Measurements from ENCODE around the gene TARP.
"Not testable (repeated sequence)": the region's sequence is repeated elsewhere in the genome, so short reads cannot be mapped to it uniquely, and the experiment has no call there.

TARP gene

DNA sequence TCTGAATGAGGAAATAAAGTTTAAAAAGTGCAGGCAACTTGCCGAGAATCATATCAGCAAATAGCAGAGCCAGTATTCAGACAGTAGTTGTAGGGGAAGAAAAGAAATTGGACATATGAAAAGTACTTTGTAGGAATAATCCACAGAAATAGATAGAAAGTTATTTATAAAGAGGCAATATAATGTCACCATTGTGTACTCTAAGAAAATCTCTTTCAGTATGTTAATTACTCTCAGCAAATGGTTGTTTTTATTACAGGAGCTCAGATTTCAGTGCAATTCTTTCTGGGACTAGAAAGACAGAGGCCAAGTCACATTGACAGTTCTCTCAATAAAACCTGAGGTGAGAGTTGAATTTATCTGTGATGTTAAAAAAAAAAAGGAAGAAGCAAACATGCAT, 10.2 kb downstream of the TARP start:
- ATAC-seq = not testable (repeated sequence)

DNA sequence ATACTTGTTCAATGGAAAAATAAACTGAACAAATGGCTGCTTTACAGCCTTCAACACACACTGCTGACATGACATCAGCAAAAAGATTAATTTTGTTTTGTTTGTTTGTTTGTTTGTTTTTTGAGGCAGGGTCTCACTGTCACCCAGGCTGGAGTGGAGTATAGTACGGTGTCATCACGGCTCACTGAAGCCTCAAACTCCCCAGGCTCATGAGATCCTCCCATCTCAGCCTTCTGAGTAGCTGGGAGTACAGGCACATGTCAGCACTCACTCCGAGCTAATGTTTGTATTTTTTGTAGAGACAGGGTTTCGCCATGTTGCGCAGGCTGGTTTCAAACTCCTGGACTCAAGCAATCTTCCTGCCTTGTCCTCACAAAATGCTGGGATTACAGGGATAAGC, 10.9 kb downstream of the TARP start:
- ATAC-seq = no peak
- DNase-seq (ENCODE audit: low spot score) = no peak

More for the DNA sequence above, 10.2 kb downstream of the TARP start:
- DNase-seq (ENCODE audit: low spot score) = not testable (repeated sequence)

DNA sequence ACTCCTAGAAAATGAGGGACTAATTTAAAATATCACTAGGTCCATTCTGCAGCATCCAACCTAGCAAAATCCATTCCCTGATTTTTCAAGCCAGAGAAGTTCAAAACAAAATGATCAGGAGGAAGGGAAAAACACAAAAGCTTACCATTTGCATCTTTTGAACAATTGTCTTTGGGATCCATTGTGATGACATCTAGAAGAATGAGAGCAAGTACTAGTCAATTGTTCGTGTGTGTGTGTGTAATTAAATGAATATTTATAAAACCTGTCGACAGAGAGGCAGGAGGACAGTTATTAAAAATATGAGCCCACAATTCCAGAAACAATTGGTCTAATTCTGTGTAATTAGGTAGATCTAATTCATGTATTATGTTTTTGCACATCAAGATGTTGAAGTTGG, 11.4 kb downstream of the TARP start:
- ATAC-seq; DNase-seq (ENCODE audit: low spot score): not testable (repeated sequence)

DNA sequence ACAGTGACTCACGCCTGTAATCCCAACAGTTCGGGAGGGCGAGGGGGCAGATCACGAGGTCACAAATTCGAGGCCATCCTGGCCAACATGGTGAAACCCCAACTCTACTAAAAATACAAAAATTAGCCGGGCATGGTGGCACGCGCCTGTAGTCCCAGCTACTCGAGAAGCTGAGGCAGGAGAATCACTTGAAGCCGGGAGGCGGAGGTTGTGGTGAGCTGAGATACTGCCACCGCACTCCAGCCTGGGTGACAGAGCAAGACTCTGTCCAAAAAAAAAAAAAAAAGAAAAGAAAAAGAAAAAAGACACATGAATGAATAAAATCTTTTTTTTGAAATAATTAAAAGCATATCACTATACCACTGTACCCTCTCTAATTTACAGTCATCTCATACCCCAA, 11.8 kb downstream of the TARP start:
- DNase-seq (ENCODE audit: low spot score); ATAC-seq: not testable (repeated sequence)

DNA sequence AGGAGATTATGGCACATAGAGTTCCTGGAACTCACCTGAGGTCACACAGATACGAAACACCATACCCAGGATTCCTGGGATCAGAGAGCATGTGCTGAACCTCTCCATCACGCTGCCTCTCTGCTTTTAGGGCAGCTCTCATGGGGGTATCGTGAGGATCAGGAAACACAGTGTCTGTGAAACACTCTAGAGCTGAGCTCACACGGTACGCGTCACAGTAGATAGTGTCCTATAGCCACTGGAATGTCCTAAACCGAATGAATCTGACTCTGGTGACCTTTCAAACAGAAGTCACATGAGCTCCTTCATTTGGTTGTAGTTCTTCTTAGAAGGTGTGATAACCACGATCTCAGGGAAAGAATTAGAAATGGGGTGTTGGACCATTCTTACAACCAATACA, 14.3 kb downstream of the TARP start:
- not testable (repeated sequence) for ATAC-seq; DNase-seq (ENCODE audit: low spot score)

DNA sequence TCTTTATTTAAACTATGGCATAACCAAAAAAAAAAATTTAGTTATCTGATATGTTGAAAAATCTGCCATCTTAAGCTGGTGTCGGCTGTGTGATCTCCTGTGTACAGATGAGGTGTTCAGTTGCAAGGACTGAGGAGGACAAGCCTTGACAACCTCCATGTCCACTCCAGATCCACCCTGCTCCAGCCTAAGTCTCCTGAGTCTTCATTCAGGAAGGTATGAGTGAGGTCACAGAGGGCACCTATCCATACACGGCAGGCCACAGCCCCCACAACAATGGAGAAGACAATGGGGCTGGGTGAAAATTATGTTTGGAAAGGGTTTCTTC, 16.1 kb downstream of the TARP start:
- no peak for ATAC-seq
- DNase-seq (ENCODE audit: low spot score) = no peak

- not testable (repeated sequence) for DNase-seq (ENCODE audit: low spot score); ATAC-seq
Measured at GRCh38 chr7:38249849-38250248, 23.6 kb downstream of the TARP start.

- ATAC-seq (no peak), DNase-seq (ENCODE audit: low spot score) (no peak)
Measured at GRCh38 chr7:38248069-38248567, 25.3 kb downstream of the TARP start.

DNA sequence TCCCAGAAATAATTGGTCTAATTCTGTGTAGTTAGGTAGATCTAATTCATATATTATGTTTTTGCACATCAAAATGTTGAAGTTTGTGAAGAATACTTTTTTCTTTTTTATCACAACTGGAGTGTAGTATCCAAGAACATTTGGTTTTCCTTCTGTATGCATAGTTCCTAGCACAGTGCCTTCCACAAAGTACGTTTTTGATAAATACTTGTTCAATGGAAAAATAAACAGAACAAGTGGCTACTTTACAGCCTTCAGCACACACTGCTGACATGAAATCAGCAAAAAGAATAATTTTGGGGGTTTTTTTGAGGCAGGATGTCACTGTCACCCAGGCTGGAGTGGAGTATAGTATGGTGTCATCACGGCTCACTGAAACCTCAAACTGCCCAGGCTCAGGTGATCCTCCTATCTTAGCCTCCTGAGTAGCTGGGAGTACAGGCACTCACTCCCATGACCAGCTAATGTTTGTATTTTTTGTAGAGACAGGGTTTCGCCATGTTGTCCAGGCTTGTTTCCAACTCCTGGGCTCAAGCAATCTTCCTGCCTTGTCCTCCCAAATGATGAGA, 27.9 kb downstream of the TARP start:
- DNase-seq (ENCODE audit: low spot score) (no peak), ATAC-seq (no peak)

GRCh38 chr7:38244516-38244915, 28.9 kb downstream of the TARP start:
- ATAC-seq = no peak
- DNase-seq (ENCODE audit: low spot score) = no peak

- DNase-seq (ENCODE audit: low spot score); ATAC-seq: not testable (repeated sequence)
Measured at GRCh38 chr7:38243345-38243744, 30.1 kb downstream of the TARP start.

DNA sequence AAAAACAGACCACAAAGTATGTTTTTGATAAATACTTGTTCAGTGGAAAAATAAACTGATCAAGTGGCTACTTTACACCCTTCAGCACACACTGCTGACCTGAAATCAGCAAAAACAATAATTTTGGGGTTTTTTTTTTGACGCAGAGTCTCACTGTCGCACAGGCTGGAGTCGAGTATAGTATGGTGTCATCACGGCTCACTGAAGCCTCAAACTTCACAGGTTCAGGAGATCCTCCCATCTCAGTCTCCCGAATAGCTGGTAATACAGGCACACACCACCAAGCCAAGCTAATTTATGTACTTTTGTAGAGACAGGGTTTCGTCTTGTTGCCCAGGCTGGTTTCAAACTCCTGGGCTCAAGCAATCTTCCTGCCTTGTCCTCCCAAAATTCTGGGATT, 30.6 kb downstream of the TARP start:
- no peak for DNase-seq (ENCODE audit: low spot score)
- ATAC-seq = no peak

- no peak for DNase-seq (ENCODE audit: low spot score)
Measured at GRCh38 chr7:38241071-38241470, 32.4 kb downstream of the TARP start.

DNA sequence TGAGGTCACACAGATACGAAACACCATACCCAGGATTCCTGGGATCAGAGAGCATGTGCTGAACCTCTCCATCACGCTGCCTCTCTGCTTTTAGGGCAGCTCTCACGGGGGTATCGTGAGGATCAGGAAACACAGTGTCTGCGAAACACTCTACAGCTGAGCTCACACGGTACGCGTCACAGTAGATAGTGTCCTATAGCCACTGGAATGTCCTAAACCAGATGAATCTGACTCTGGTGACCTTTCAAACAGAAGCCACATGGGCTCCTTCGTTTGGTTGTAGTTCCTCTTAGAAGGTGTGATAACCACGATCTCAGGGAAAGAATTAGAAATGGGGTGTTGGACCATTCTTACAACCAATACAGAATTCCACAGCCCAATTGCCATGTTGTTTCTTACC, 34.3 kb downstream of the TARP start:
- DNase-seq (ENCODE audit: low spot score); ATAC-seq: not testable (repeated sequence)

More at GRCh38 chr7:38241071-38241470, 32.4 kb downstream of the TARP start:
- ATAC-seq = no peak

GRCh38 chr7:38235606-38236005, 37.8 kb downstream of the TARP start:
- no peak for DNase-seq (ENCODE audit: low spot score)
- ATAC-seq = no peak

GRCh38 chr7:38234759-38235158, 38.7 kb downstream of the TARP start:
- ATAC-seq; DNase-seq (ENCODE audit: low spot score): not testable (repeated sequence)

- ATAC-seq (no peak), DNase-seq (ENCODE audit: low spot score) (no peak)
Measured at GRCh38 chr7:38232502-38233366, 40.7 kb downstream of the TARP start.

DNA sequence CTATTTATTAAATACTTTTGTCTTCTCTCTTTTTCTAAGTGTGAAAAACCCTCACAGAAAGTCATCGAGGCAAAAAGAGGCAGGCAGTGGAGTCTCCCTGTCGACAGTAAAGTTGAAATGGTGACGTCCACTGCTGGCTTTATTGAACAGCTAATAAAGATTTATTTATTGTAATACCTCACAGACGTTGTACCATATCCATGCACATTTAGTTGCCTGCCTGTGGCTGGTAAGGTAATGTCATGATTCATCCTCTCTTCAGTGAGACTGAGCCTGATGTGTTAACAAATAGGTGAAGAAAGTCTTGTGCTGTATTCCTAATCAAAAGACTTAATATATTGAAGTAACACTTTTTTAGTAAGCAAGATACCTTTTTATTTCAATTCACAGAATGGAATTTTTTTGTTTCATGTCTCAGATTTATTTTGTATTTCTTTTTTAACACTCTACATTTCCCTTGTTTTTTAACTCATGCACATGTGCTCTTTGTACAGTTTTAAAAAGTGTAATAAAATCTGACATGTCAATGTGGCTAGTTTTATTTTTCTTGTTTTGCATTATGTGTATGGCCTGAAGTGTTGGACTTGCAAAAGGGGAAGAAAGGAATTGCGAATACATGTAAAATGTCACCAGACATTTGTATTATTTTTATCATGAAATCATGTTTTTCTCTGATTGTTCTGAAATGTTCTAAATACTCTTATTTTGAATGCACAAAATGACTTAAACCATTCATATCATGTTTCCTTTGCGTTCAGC, 43.4 kb downstream of the TARP start:
- DNase-seq (ENCODE audit: low spot score) = no peak
- ATAC-seq = no peak

DNA sequence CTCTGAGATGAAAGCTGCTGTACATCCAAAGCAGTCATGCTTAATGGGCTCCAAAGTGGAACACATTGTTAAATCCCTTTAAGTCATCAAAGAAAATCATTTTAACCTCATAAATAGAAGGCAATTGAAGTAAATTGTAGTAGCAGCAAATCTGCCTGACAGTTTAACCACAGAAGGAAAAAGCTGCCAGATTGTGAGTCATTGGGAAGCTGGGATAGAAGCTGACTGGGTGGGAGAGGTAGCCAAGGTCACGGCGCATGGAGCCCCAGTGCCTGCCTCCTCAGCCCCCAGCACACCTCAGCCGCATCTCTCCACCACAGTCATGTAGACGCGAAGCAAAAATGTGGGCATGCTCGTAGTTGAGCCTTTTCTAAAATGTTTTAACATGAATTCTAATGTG, 44.0 kb downstream of the TARP start:
- DNase-seq (ENCODE audit: low spot score) = no peak
- no peak for ATAC-seq

DNA sequence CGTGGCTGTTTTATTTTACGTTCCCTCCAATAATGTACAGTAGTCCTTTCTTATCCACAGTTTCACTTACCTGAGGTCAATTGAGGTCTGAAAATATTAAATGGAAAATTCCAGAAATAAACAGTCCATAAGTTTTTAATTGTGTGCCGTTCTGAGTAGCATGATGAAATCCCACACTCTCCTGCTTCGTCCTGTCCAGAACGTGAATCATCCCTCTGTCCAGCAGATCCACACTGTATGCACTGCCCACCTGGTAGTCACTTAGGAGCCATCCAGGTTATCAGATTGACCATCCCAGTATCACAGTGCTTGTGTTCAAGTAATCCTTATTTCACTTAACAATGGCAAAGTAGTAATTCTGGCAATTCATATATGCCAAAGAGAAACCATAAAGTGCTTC, 49.0 kb downstream of the TARP start:
- ATAC-seq (no peak), DNase-seq (ENCODE audit: low spot score) (no peak)

- DNase-seq (ENCODE audit: low spot score) = no peak
- ATAC-seq = no peak
Measured at GRCh38 chr7:38223306-38223705, 50.1 kb downstream of the TARP start.

Data from left lobe of liver (tissue), 2 donors.